ENCODE results near the gene ALDOB.

Gene ALDOB

DNA sequence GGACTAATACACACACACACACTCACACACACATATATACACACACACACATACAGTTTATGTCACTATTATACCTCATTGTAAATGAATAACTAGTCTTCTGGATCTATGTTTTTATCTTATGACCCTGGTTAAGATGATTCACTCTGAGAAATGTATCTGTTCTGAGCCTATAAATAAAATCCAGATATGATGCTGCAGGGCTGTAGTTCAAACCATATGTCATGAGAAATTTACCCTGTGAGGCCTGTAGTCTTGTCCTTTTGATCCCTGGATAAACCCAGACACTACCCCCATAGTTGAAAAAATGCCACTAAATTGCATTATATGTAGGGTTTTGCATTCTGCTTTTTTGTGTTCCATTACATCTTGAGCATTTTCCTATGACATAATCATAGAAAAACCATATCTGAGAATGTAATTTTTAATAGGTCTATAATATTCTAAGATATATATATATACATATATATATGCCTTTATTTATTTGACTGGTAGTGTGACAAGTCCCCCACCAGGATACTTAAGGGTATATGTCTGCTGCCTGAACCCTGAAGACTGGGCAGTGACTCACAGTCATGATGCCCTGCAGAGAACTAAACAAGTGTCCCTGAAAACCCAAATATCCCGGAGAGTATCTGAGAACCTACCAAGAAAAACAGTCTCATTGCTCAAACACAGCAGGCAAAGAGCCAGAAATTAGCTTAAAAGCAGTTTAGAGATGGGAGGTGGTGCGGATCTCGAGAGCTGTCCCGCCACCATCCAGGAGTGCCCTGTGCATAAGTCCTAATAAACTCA, 18.4 kb upstream of the ALDOB start:
- no peaks in the 10 kb centered on the region for H3K36me3 ChIP-seq (ENCODE audit: control insufficient read depth in 1 of 2, insufficient read depth in 2 of 2, low read length in 2 of 2)
- no peaks in the 10 kb centered on the region for H3K4me1 ChIP-seq (ENCODE audit: control insufficient read depth in 1 of 2, insufficient read depth in 2 of 2, low read length in 2 of 2)
- no peak overlapping the region for H3K4me2 ChIP-seq (ENCODE audit: low read length)
- no peak for DNase-seq
- peaks cover 5% of the 10 kb centered on the region for H3K9me3 ChIP-seq (ENCODE audit: insufficient read depth, low read depth, low read length)
- H3K79me1 ChIP-seq (ENCODE audit: low read length) = no peaks in the 10 kb centered on the region
- no peak overlapping the region for H2BK120ac ChIP-seq (ENCODE audit: insufficient read depth, low read length, poor library complexity)
- no peak overlapping the region for H2AFZ ChIP-seq (ENCODE audit: insufficient read depth, low read length, poor library complexity)
- no CpG with 5 or more reads among the region's 4 CpGs for WGBS (ENCODE audit: extremely low coverage, insufficient coverage, insufficient read length)
- no peak overlapping the region for H4K91ac ChIP-seq (ENCODE audit: low read depth, low read length)
- H4K12ac ChIP-seq (ENCODE audit: low read depth, low read length) = no peak overlapping the region
- no peak overlapping the region for H3K27ac ChIP-seq (ENCODE audit: low read depth, low read length)
- no peaks in the 10 kb centered on the region for H3K79me2 ChIP-seq (ENCODE audit: control insufficient read depth, insufficient read depth, low read length, poor library complexity)
- no peak overlapping the region for H2AK5ac ChIP-seq (ENCODE audit: low read length)
- H3K27me3 ChIP-seq (ENCODE audit: insufficient read depth, low read length) = no peaks in the 10 kb centered on the region
- no peak overlapping the region for H3K18ac ChIP-seq (ENCODE audit: low read length)
- H3K14ac ChIP-seq (ENCODE audit: low read length) = no peak overlapping the region
- no peak overlapping the region for H2BK12ac ChIP-seq (ENCODE audit: low read length)
- H3K9ac ChIP-seq (ENCODE audit: low read length) = no peak overlapping the region
- no peak overlapping the region for H3K4me3 ChIP-seq (ENCODE audit: low read depth, low read length)
- H3K4ac ChIP-seq (ENCODE audit: low read depth, low read length) = no peak overlapping the region
- H4K8ac ChIP-seq (ENCODE audit: low read depth, low read length) = no peak overlapping the region
- no peak overlapping the region for H2BK5ac ChIP-seq (ENCODE audit: low read depth, low read length, poor library complexity)
- no peak overlapping the region for H3K23ac ChIP-seq (ENCODE audit: low read length)

DNA sequence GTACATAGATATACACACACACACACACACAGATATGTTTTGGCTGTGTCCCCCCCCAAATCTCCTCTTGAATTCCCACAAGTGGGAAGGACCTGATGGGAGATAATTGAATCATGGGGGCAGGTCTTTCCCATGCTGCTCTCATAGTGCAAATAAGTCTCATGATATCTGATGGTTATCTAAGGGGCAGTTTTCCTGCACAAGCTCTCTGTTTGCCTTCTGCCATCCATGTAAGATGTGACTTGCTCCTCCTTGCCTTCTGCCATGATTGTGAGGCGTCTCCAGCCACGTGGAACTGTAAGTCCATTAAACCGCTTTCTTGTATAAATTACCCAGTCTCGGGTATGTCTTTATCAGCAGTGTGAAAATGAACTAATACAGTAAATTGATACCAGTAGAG, 15.9 kb upstream of the ALDOB start:
- Histone ChIP-seq H3K9me3 (ENCODE audit: insufficient read depth, low read depth, low read length) (peaks cover 5% of the 10 kb centered on the region), H3K4me3 (ENCODE audit: low read depth, low read length) (no peak overlapping the region), H3K23ac (ENCODE audit: low read length) (no peak overlapping the region), H2BK5ac (ENCODE audit: low read depth, low read length, poor library complexity) (no peak overlapping the region), H3K36me3 (ENCODE audit: control insufficient read depth in 1 of 2, insufficient read depth in 2 of 2, low read length in 2 of 2) (no peaks in the 10 kb centered on the region), H2BK12ac (ENCODE audit: low read length) (no peak overlapping the region), H4K8ac (ENCODE audit: low read depth, low read length) (no peak overlapping the region), H3K27ac (ENCODE audit: low read depth, low read length) (no peak overlapping the region), H4K91ac (ENCODE audit: low read depth, low read length) (no peak overlapping the region), H2AFZ (ENCODE audit: insufficient read depth, low read length, poor library complexity) (no peak overlapping the region), H3K4me1 (ENCODE audit: control insufficient read depth in 1 of 2, insufficient read depth in 2 of 2, low read length in 2 of 2) (no peaks in the 10 kb centered on the region), H3K4me2 (ENCODE audit: low read length) (no peak overlapping the region), H3K4ac (ENCODE audit: low read depth, low read length) (no peak overlapping the region), H3K9ac (ENCODE audit: low read length) (no peak overlapping the region), H2BK120ac (ENCODE audit: insufficient read depth, low read length, poor library complexity) (no peak overlapping the region), H3K79me2 (ENCODE audit: control insufficient read depth, insufficient read depth, low read length, poor library complexity) (no peaks in the 10 kb centered on the region), H2AK5ac (ENCODE audit: low read length) (no peak overlapping the region), H3K14ac (ENCODE audit: low read length) (no peak overlapping the region), H3K79me1 (ENCODE audit: low read length) (no peaks in the 10 kb centered on the region), H3K27me3 (ENCODE audit: insufficient read depth, low read length) (no peaks in the 10 kb centered on the region), H4K12ac (ENCODE audit: low read depth, low read length) (no peak overlapping the region), H3K18ac (ENCODE audit: low read length) (no peak overlapping the region)
- WGBS (ENCODE audit: extremely low coverage, insufficient coverage, insufficient read length) = no CpG with 5 or more reads among the region's 4 CpGs
- no peak for DNase-seq

DNA sequence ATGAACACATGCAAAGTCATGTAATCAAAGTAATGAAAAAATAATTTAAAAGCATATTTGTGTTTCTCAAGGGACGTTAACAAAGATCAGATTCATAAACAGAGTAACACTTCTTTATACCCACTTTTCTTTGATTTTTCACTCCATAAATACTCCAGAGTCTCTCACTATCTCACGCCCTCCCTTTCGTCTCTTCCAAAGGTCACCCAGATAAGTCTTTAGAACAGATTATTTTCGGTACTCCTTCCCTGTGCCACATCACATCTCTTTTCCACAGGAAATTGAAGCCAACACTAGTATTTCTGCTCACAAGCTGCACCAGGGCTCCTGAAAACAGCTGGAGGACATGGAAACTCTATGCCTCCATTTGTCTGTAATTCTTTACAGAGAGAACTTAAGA, 15.4 kb upstream of the ALDOB start:
- no peak overlapping the region for H3K4me3 ChIP-seq (ENCODE audit: low read depth, low read length)
- no peak overlapping the region for H2BK120ac ChIP-seq (ENCODE audit: insufficient read depth, low read length, poor library complexity)
- no peak overlapping the region for H2AFZ ChIP-seq (ENCODE audit: insufficient read depth, low read length, poor library complexity)
- no peak overlapping the region for H3K4me2 ChIP-seq (ENCODE audit: low read length)
- H3K14ac ChIP-seq (ENCODE audit: low read length) = no peak overlapping the region
- H2BK5ac ChIP-seq (ENCODE audit: low read depth, low read length, poor library complexity) = no peak overlapping the region
- no peak overlapping the region for H2BK12ac ChIP-seq (ENCODE audit: low read length)
- H4K12ac ChIP-seq (ENCODE audit: low read depth, low read length) = no peak overlapping the region
- H3K27me3 ChIP-seq (ENCODE audit: insufficient read depth, low read length) = no peaks in the 10 kb centered on the region
- no peak for DNase-seq
- no peak overlapping the region for H3K18ac ChIP-seq (ENCODE audit: low read length)
- H3K9me3 ChIP-seq (ENCODE audit: insufficient read depth, low read depth, low read length) = peaks cover 5% of the 10 kb centered on the region
- H4K8ac ChIP-seq (ENCODE audit: low read depth, low read length) = no peak overlapping the region
- WGBS (ENCODE audit: extremely low coverage, insufficient coverage, insufficient read length) = no CpG with 5 or more reads among the region's 4 CpGs
- H3K4ac ChIP-seq (ENCODE audit: low read depth, low read length) = no peak overlapping the region
- no peak overlapping the region for H3K27ac ChIP-seq (ENCODE audit: low read depth, low read length)
- H3K9ac ChIP-seq (ENCODE audit: low read length) = no peak overlapping the region
- no peak overlapping the region for H2AK5ac ChIP-seq (ENCODE audit: low read length)
- no peaks in the 10 kb centered on the region for H3K36me3 ChIP-seq (ENCODE audit: control insufficient read depth in 1 of 2, insufficient read depth in 2 of 2, low read length in 2 of 2)
- no peak overlapping the region for H3K23ac ChIP-seq (ENCODE audit: low read length)
- no peak overlapping the region for H4K91ac ChIP-seq (ENCODE audit: low read depth, low read length)
- no peaks in the 10 kb centered on the region for H3K79me1 ChIP-seq (ENCODE audit: low read length)
- H3K4me1 ChIP-seq (ENCODE audit: control insufficient read depth in 1 of 2, insufficient read depth in 2 of 2, low read length in 2 of 2) = no peaks in the 10 kb centered on the region
- no peaks in the 10 kb centered on the region for H3K79me2 ChIP-seq (ENCODE audit: control insufficient read depth, insufficient read depth, low read length, poor library complexity)

DNA sequence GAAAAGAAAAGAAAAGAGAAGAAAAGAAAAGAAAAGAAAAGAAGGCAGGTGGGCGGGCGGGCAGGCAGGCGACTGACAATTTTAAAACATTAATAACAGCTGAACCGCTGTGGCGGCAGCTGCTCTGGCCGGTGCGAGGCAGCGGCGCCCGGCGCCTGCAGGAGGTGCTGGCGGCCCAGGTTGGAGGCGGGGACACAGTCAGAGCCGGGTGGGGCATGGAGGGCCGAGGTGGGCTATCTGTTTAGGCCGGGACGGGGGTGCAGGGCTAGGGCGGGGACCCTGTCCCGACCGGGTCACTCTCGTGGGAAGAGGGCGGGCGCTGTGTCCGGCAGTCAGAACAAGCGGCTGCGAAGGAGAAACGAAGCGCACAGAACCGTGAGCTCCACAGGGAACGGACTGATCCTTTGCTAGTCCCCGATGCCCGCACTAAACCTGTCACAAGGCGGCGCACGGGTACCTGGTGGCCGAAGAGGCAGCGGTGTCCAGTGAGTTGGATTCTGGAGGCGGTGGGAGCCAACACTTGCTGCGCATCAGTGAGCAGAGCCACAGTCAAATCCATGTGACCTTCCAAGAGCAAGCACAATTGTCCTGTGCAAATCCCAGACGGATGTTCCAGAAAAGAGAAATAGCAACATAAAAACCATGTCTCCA, 13.6 kb upstream of the ALDOB start:
- peak; percentile 59 to 75 for DNase-seq
- Histone ChIP-seq H2BK12ac (ENCODE audit: low read length) (no peak overlapping the region), H4K91ac (ENCODE audit: low read depth, low read length) (no peak overlapping the region), H2AK5ac (ENCODE audit: low read length) (no peak overlapping the region), H3K27ac (ENCODE audit: low read depth, low read length) (no peak overlapping the region), H2BK5ac (ENCODE audit: low read depth, low read length, poor library complexity) (no peak overlapping the region), H2AFZ (ENCODE audit: insufficient read depth, low read length, poor library complexity) (peak overlapping the region; percentile 80), H2BK120ac (ENCODE audit: insufficient read depth, low read length, poor library complexity) (no peak overlapping the region), H3K18ac (ENCODE audit: low read length) (no peak overlapping the region), H3K79me1 (ENCODE audit: low read length) (no peaks in the 10 kb centered on the region), H3K4me1 (ENCODE audit: control insufficient read depth in 1 of 2, insufficient read depth in 2 of 2, low read length in 2 of 2) (no peaks in the 10 kb centered on the region), H3K27me3 (ENCODE audit: insufficient read depth, low read length) (no peaks in the 10 kb centered on the region), H3K79me2 (ENCODE audit: control insufficient read depth, insufficient read depth, low read length, poor library complexity) (no peaks in the 10 kb centered on the region), H3K23ac (ENCODE audit: low read length) (no peak overlapping the region), H4K8ac (ENCODE audit: low read depth, low read length) (peak overlapping the region; percentile 83), H4K12ac (ENCODE audit: low read depth, low read length) (no peak overlapping the region), H3K14ac (ENCODE audit: low read length) (no peak overlapping the region), H3K9me3 (ENCODE audit: insufficient read depth, low read depth, low read length) (peaks cover 5% of the 10 kb centered on the region), H3K4me3 (ENCODE audit: low read depth, low read length) (peak overlapping the region; percentile 75), H3K36me3 (ENCODE audit: control insufficient read depth in 1 of 2, insufficient read depth in 2 of 2, low read length in 2 of 2) (no peaks in the 10 kb centered on the region), H3K4ac (ENCODE audit: low read depth, low read length) (no peak overlapping the region), H3K9ac (ENCODE audit: low read length) (no peak overlapping the region), H3K4me2 (ENCODE audit: low read length) (peak overlapping the region; percentile 67)
- WGBS (ENCODE audit: extremely low coverage, insufficient coverage, insufficient read length) = no CpG with 5 or more reads among the region's 40 CpGs

Data from trophoblast cell (in vitro differentiated cells and primary cell).